MG63 (cell line): ENCODE measurements around the gene NCK1. TPM values are rescaled to one million over a fixed set of nuclear protein-coding genes. Genes with fewer than 3 reads are reported as not detected.
"Not testable (repeated sequence)": the region's sequence is repeated elsewhere in the genome, so short reads cannot be mapped to it uniquely, and the experiment has no call there.

Experiments
- DNase-seq: peaks from one replicate; pipeline ENCODE4 v3.0.0-alpha.2; 2020
- H3K27me3 ChIP-seq: fragments of 250-450 bp; sonication (Bioruptor Pico); 2 replicates; pipeline ENCODE4 v1.5.1; 2020; ENCODE audit warnings: mild to moderate bottlenecking, moderate library complexity
- H3K36me3 ChIP-seq: fragments of 250-450 bp; sonication (Bioruptor Pico); 2 replicates; pipeline ENCODE4 v1.5.1; 2020; ENCODE audit warnings: mild to moderate bottlenecking, moderate library complexity
- H3K4me3 ChIP-seq: fragments of 250-450 bp; sonication (Bioruptor Pico); 2 replicates; pipeline ENCODE4 v1.5.1; 2020; ENCODE audit warnings: mild to moderate bottlenecking, moderate library complexity
- H3K9me3 ChIP-seq: fragments of 250-450 bp; sonication (Bioruptor Pico); 2 replicates; pipeline ENCODE4 v1.5.1; 2020; ENCODE audit warnings: mild to moderate bottlenecking, moderate library complexity
- total RNA-seq: library from RNA; depleted of rRNA; stranded (reverse); fragments of >200 nt; shearing (Covaris generic); gene quantifications from 2 replicates; pipeline ENCODE4 v1.2.3, GENCODE V29; 2014; ENCODE audit warnings: low replicate concordance

The NCK1 gene
- total RNA-seq, 1 experiment from 2014 or later, result 48.6 TPM

DNA sequence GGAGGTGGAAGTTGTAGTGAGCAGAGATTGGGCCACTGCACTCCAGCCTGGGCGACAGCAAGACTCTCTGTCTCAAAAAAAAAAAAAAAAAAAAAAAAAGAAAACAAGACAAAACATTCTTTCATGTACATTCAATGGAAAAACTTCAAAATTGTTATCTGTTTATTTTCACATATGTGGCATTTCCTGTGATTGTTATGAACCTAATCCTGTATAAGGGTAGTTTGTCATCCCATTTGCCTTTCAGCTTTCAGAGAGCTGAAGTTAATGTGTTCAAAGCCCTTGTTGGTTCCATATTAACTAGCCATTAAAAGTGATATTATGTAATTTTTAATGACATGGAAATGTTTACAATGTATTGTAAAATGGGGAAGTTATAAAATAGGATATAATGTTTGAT is 17.3 kb upstream of the NCK1 start:
- Histone ChIP-seq H3K9me3 (no peaks in the 10 kb centered on the region), H3K27me3 (no peaks in the 10 kb centered on the region), H3K36me3 (peaks cover 34% of the 10 kb centered on the region), H3K4me3 (no peak overlapping the region)
- DNase-seq, result no peak

DNA sequence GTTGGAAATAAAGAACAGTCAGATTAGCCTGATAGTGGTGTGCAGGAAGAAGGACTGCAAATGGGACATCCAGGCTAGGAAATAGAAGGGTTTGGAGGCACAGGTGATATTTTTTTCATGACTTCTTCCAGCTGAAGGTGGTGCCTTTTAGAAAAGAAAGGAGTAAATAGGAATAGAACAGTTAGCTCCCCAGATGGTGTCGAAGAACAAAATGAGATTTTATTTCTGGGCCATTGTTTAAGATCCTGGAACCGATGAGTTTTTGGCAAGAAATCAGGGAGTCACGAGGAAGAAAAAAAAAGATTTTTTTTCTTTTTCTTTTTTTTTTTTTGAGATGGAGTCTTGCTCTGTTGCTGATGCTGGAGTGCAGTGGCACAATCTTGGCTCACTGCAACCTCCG is 9.8 kb upstream of the NCK1 start:
- no peaks in the 10 kb centered on the region for H3K9me3 ChIP-seq
- H3K27me3 ChIP-seq, result no peaks in the 10 kb centered on the region
- no peak for DNase-seq
- H3K36me3 ChIP-seq, result peaks cover 18% of the 10 kb centered on the region
- no peak overlapping the region for H3K4me3 ChIP-seq

DNA sequence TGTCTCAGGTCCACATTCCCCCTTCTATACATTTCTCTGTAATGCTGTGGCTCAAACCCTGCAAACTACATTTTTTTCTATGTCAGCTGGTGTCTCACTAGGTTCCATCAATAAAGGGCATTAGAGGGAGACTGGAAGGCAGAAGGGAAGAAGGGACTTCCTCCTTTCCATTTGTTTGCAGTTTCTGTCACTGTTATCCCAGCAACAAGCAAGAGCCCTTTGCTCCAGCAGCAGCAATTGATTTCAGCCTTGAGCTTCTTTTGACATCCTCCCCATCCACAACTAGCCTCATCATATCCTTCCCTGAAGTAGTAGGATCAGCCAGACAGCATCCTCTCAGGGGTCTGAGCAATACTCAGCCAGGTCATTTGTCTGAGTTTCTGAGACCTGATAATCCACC is 5.3 kb upstream of the NCK1 start:
- Histone ChIP-seq H3K9me3 (no peaks in the 10 kb centered on the region), H3K27me3 (no peaks in the 10 kb centered on the region), H3K4me3 (no peak overlapping the region), H3K36me3 (peaks cover 18% of the 10 kb centered on the region)
- no peak for DNase-seq

DNA sequence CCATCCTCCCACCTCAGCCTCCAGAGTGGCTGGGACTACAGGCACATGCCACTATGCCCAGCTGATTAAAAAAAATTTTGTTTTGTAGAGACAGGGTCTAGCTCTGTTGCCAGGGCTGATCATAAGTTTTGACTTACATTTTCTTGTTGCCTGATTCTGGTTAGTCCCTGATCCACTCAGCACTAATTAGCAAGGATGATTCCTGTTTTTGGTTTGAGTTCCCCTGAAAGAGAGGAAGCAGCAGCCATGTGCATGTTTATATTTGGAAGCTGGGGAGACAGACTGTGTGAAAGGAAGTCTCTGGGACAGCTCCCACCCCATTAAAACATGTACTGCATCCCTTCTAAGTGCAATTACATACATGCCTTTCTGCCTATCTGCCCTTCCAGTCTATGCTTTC is 3.6 kb upstream of the NCK1 start:
- Histone ChIP-seq H3K9me3 (no peaks in the 10 kb centered on the region), H3K27me3 (no peaks in the 10 kb centered on the region), H3K4me3 (no peak overlapping the region), H3K36me3 (peaks cover 19% of the 10 kb centered on the region)
- no peak for DNase-seq

DNA sequence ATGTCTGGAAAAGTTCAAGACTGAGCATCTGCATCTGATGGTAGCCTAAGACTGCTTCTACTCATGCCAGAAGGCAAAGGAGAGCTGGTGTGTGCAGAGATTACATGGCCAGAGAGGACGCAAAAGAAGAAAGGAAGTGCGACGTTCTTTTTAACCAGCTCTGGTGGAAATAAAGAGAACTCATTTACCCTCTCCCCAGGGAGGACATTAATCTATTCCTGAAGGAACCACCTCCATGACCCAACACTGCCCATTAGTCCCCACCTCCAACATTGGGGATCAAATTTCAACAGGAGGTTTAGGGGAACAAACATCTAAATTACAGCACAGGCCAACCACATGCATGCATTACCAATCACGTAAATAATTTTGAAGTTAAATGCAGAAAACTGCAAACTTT is 1.5 kb upstream of the NCK1 start:
- peak overlapping the region; percentile 72 for H3K4me3 ChIP-seq
- DNase-seq, result no peak

DNA sequence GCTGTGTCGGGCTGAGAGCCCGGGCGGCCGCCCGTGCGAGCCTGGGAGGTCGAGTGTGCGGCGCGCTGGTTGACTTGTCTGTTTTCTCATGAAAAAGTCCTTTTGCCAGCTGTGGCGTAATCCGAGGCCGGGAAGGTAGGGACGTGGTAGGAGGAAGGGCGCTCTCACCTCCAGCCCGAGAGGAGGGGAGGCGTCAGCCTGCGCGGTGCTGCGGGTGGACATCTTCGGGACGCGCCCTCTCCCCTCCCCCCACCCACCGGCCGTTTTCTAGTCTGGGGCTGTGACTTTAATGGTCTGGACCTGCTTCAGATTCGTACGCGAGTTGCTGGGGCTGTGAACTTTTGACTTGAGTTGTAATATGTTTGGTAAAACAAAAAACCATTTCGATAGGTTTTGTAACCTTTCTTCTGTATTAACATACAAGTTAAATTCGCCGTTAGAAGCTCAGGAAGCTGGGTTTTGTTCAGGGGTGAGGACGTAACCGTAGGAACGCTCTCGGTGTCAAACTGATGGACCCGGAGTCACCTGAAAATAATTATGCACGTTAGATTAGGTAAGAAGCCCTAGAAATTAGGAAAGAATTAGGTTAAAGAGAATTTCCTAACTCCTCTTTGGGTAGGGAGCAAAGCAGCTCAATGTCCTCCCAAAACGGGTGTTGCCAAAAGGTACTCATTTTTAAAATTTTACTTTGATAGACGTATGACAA is 762 bp downstream of the NCK1 start:
- Histone ChIP-seq H3K9me3 (no peaks in the 10 kb centered on the region), H3K36me3 (peaks cover 21% of the 10 kb centered on the region), H3K27me3 (no peaks in the 10 kb centered on the region), H3K4me3 (peak overlapping the region; percentile 72)
- DNase-seq, result peak; percentile 72

More for the DNA sequence above, 1.5 kb upstream of the NCK1 start:
- H3K27me3 ChIP-seq, result no peaks in the 10 kb centered on the region
- peaks cover 21% of the 10 kb centered on the region for H3K36me3 ChIP-seq
- no peaks in the 10 kb centered on the region for H3K9me3 ChIP-seq

DNA sequence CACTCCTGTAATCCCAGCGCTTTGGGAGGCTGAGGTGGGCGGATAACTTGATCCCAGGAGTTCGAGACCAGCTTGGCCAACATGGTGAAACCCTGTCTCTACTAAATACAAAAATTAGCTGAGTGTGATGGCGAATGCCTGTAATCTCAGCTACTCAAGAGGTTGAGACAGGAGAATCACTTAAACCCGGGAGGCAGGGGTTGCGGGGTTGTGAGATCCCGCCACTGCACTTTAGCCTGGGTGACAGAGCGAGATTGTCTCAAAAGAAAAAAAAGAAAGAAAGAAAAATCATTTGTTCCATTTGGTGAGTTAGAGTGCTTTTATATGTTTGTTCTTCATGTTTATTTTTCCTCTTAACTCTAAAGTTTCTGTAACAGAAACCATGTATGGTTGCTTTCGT is 7.3 kb downstream of the NCK1 start:
- no peak for DNase-seq
- peaks cover 29% of the 10 kb centered on the region for H3K9me3 ChIP-seq
- H3K27me3 ChIP-seq, result no peaks in the 10 kb centered on the region
- H3K4me3 ChIP-seq, result no peak overlapping the region
- H3K36me3 ChIP-seq, result peaks cover 72% of the 10 kb centered on the region

DNA sequence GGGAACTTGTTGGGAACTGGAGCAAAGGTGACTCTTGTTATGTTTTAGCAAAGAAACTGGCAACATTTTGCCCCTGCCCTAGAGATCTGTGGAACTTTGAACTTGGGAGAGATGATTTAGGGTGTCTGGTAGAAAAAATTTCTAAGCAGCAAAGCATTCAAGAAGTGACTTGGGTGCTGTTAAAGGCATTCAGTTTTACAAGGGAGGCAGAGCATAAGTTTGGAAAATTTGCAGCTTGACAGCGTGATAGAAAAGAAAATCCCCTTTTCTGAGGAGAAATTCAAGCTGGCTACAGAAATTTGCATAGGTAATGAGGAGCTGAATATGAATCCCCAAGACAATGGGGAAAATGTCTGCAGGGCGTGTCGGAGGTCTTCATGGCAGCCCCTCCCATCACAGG is 10.2 kb downstream of the NCK1 start:
- peaks cover 35% of the 10 kb centered on the region for H3K9me3 ChIP-seq
- H3K36me3 ChIP-seq, result peaks cover 91% of the 10 kb centered on the region
- not testable (repeated sequence) for DNase-seq

DNA sequence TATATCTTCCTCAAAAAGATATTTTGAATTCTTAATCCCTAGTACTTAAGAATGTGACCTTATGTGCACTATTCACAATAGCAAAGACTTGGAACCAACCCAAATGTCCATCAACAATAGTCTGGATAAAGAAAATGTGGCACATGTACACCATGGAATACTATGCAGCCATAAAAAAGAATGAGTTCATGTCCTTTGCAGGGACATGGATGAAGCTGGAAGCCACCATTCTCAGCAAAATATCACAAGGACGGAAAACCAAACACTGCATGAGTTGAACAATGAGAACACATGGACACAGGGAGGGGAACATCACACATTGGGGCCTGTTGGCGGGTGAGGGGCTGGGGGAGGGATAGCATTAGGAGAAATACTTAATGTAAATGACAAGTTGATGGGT is 17.5 kb downstream of the NCK1 start:
- H3K4me3 ChIP-seq, H3K27me3 ChIP-seq, DNase-seq: not testable (repeated sequence)
- Histone ChIP-seq H3K9me3 (peaks cover 11% of the 10 kb centered on the region), H3K36me3 (peaks cover 46% of the 10 kb centered on the region)

More for the DNA sequence above, 10.2 kb downstream of the NCK1 start:
- not testable (repeated sequence) for H3K4me3 ChIP-seq, H3K27me3 ChIP-seq

DNA sequence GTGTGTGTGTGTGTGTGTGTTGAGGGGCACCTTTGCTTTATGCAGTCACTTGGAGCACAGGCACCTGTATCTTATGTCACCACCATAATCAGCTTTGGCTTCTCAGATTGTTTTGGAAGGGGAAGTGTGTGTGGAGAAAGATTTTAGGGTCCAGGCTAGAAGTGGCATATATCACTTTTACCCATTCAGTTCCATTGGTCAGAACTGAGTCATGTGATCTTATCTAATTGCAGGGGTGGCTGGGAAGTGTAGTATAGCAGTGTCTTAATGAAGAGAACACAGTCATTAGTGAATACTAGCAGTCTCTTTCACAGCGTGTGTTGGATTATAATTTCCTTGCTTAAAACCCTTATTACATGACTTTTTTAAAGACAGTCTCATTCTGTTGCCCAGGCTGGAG is 20.6 kb downstream of the NCK1 start:
- Histone ChIP-seq H3K4me3 (no peak overlapping the region), H3K27me3 (no peaks in the 10 kb centered on the region), H3K9me3 (peaks cover 6% of the 10 kb centered on the region), H3K36me3 (peaks cover 32% of the 10 kb centered on the region)
- no peak for DNase-seq

DNA sequence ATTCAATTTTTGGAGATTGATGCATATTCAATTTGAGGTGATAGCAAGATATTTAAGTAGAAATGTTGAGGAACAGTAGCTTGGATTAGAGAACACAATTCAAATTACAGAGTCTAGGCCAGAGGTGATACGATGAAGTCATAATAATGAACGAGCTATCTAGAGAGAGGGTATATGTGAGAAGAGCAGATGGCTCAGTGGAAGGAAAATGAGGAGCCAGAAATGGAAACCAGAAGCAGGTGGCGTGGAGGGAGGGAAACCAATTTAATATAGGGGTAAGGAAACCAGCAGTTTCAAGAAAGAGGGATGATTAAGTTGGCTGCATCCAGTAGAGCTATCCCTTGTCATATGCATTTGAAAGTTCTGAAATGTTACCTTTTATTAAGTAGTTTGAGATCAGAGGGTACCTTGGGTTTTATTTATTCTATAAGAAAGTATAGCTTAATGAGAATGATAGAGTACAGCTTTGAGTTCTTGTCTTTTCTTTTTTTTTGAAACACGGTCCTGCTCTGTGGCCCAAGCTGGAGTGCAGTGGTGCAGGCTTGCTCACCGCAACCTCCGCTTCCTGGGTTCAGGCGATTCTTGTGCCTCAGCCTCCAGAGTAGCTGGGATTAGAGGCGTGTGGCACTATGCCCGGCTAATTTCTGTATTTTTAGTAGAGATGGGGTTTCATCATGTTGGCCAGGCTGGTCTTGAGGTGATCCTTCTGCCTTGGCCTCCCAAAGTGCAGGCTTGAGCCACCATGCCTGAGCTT is 22.1 kb downstream of the NCK1 start:
- H3K27me3 ChIP-seq, result no peaks in the 10 kb centered on the region
- H3K9me3 ChIP-seq, result peaks cover 2% of the 10 kb centered on the region; the same call in 1 of the 2 replicates
- peaks cover 37% of the 10 kb centered on the region for H3K36me3 ChIP-seq
- no peak for DNase-seq
- H3K4me3 ChIP-seq, result no peak overlapping the region

DNA sequence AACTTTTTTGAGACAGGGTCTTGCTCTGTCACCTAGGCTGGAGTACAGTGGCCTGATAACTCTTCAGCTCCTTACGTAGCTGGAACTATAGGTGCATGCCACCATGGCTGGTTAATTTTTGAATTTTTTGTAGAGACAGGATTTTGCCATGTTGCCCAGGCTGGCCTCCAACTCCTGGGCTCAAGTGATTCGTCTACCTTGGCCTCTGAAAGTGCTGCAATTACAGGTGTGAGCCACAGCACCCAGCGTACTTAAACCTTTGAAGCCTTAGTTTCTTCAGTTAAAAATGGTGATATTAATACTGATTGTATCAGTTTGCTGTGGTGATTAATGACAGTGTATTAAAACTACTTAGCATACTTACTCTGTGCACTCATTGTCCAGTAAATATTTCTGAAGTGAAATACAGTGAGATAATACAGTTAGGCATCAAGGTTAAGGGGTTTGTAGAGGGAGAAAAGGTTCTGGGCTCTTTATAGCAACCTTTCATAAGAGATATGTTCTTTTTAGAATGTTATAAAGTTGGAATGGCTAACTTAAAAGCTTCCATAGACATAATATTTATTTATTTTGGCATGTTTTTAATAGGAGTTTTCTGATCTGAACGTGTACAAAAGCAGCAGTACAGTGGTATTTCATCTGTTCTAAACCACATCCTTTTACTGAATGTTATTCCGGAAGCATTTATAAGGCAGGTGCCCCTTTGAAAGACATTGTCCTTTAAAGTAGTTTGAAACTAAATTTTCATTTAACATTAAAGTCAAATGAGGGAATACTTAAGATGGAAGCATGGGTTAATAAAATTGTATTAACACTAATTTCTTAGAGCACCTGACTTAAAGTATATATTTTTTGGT is 23.6 kb downstream of the NCK1 start:
- Histone ChIP-seq H3K27me3 (no peaks in the 10 kb centered on the region), H3K9me3 (peaks cover 6% of the 10 kb centered on the region), H3K36me3 (peaks cover 43% of the 10 kb centered on the region), H3K4me3 (no peak overlapping the region)
- no peak for DNase-seq

DNA sequence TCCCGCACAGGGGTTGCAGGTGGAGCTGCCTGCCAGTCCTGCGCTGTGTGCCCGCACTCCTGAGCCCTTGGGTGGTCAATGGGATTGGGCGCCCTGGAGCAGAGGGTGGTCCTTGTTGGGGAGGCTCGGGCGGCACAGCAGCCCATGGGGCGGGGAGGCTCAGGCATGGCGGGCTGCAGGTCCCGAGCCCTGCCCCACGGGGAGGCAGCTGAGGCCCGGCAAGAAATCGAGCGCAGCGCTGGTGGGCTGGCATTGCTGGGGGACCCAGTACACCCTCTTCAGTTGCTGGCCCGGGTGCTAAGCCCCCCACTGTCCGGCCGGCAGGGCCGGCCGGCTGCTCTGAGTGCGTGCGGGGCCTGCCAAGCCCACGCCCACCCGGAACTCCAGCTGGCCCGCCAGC is 27.9 kb downstream of the NCK1 start:
- Histone ChIP-seq H3K27me3 (no peaks in the 10 kb centered on the region), H3K36me3 (peaks cover 54% of the 10 kb centered on the region), H3K4me3 (no peak overlapping the region), H3K9me3 (peaks cover 12% of the 10 kb centered on the region)
- DNase-seq, result no peak

DNA sequence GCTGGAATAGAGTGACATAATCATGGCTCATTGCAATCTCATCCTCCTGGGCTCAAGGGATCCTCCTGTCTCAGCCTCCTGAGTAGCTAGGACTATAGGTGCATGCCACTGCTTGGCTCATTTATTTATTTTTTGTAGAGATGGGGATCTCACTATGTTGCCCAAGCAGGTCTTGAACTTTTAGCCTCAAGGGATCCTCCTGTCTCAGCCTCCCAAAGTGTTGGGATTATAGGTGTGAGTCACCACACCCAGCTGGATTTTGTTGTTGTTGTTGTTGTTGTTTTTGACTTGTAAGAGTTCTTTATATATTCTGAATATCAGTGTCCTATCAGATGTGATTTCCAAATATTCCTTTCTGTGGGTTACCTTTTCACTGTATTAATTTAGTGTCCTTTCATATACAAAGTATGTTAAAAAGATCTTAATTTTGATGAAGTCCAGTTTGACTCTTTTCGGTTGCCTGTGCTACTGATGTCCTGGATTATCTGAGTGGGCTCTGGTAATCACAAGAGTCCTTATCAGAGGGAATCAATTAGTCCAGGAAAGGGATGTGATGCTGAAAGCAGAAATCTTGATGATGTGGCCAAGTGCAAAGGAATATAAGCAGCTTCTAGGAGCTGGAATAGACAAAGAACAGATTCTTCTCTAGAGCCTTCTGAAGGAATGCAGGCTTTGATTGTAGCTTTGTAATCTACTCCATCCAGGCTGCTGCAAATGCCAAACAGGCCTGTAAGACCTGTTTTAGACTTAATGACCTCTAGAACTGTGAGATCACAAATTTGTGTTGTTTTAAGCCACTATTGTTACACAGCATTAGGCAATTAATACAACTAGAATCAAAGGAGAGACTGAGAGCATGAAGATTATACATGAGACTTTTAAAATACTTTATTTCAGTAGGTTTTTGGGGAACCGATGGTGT is 30.2 kb downstream of the NCK1 start:
- Histone ChIP-seq H3K4me3 (no peak overlapping the region), H3K9me3 (peaks cover 12% of the 10 kb centered on the region), H3K36me3 (peaks cover 64% of the 10 kb centered on the region), H3K27me3 (no peaks in the 10 kb centered on the region)
- DNase-seq, result no peak

DNA sequence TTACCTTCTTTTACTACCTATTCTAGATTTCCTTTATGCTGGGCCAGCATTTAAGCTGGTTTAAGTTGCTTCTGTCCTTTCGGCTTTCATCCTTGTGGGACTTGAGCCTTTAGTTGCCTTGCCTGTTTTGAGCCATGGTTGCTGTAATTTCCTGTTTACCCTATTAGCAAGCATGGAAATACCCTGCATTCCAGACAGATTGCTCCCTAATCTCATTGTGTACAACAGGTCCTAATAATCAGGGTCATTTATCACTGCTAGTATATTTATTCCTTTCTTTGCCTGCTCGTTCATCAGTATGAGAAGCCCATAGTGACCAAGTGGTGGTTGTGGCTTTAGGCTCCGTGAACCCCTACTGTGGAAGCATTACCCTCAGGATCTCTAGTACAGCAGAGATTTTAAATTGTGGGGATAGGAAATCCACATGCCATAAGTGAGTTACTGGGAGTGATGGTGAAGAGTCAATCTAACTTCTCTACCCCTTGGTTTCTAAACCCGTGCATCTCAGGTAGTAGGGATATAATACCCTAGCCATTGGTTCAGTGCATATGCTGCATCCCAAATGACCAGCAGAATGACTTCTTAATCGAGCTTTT is 31.9 kb downstream of the NCK1 start:
- H3K27me3 ChIP-seq, result no peaks in the 10 kb centered on the region
- H3K9me3 ChIP-seq, result peaks cover 11% of the 10 kb centered on the region
- peak; percentile 25 for DNase-seq
- peaks cover 52% of the 10 kb centered on the region for H3K36me3 ChIP-seq
- H3K4me3 ChIP-seq, result no peak overlapping the region

DNA sequence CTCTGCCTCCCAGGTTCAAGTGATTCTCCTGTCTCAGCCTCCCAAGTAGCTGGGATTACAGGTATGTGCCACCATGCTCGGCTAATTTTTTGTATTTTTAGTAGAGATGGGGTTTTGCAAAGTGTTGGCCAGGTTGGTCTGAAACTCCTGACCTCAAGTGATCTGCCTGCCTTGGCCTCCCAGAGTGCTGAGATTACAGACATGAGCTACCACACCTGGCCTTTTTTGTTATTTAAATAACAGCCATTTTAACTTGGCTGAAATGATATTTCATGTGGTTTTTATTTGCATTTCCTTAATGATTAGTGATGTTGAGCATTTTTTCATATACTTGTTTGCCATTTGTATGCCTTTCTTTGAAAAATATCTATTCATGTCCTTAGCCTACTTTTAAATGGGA is 35.2 kb downstream of the NCK1 start:
- Histone ChIP-seq H3K36me3 (peaks cover 43% of the 10 kb centered on the region), H3K9me3 (peaks cover 11% of the 10 kb centered on the region)
- H3K4me3 ChIP-seq, DNase-seq, H3K27me3 ChIP-seq: not testable (repeated sequence)
